Tibial nerve (tissue), 4 donors: Measurements from ENCODE around the gene RLN3.

Experiments used
- CTCF ChIP-seq, 5 experiments: fragments of 200-600 bp in 3 of 5; fragments of 450-650 bp in 2 of 5; sonication (generic) in 3 of 5; IDR thresholded peaks; one replicate each; pipeline ENCODE4 v1.5.1; 2016 to 2019; ENCODE audit warnings: antibody characterized with exemption in 5 of 5, mild to moderate bottlenecking in 3 of 5, moderate library complexity in 2 of 5
- EP300 ChIP-seq, 2 donors: sonication (generic); formaldehyde crosslinking; IDR thresholded peaks; one replicate each; pipeline ENCODE4 v1.6.1; 2017; ENCODE audit warnings: antibody characterized with exemption in 2 of 2, mild to moderate bottlenecking in 1 of 2
- POLR2A ChIP-seq, 2 donors: fragments of 450-650 bp; IDR thresholded peaks; one replicate each; pipeline ENCODE4 v1.6.1; 2017; ENCODE audit warnings: antibody characterized with exemption in 2 of 2, mild to moderate bottlenecking in 2 of 2, moderate library complexity in 2 of 2

GRCh38 chr19:14055396-14055795, 27.4 kb downstream of the RLN3 start:
- TF ChIP-seq CTCF (IDR thresholded peaks at IDR 0.05) (no peak), POLR2A (IDR thresholded peaks at IDR 0.05) (no peak), EP300 (IDR thresholded peaks at IDR 0.05) (no peak)
